Activated T-cell treated with anti-CD3 and anti-CD28 coated beads, Interleukin-2, amount 50 U/mL, for 24 hours (primary cell): Measurements from ENCODE around the gene EXOG.
A peak's percentile ranks its signal among the peaks of the same experiment; 100 is the strongest.

Experiments used
- DNase-seq: peaks from one replicate; pipeline ENCODE4 v3.0.0-alpha.2; 2020
- H3K27ac Mint-ChIP-seq: 2 replicates; pipeline ENCODE4 v1.8.0; 2020; ENCODE audit warnings: mild to moderate bottlenecking, mixed read lengths
- H3K27me3 Mint-ChIP-seq: 2 replicates; pipeline ENCODE4 v1.8.0; 2020; ENCODE audit warnings: mixed read lengths
- H3K36me3 Mint-ChIP-seq: 2 replicates; pipeline ENCODE4 v1.8.0; 2020; ENCODE audit warnings: low read depth, mixed read lengths
- H3K4me1 Mint-ChIP-seq: 2 replicates; pipeline ENCODE4 v1.8.0; 2020; ENCODE audit warnings: low read depth, mixed read lengths
- H3K4me3 Mint-ChIP-seq: 2 replicates; pipeline ENCODE4 v1.8.0; 2020; ENCODE audit warnings: mild to moderate bottlenecking, moderate library complexity, mixed read lengths
- H3K9me3 Mint-ChIP-seq: 2 replicates; pipeline ENCODE4 v1.8.0; 2020; ENCODE audit warnings: mixed read lengths

EXOG gene

GRCh38 chr3:38553071-38553470, 56.9 kb downstream of the EXOG start:
- H3K27me3 Mint-ChIP-seq: no peaks in the 10 kb centered on the region
- no peak for DNase-seq
- H3K9me3 Mint-ChIP-seq: no peaks in the 10 kb centered on the region
- H3K27ac Mint-ChIP-seq: no peak overlapping the region
- no peaks in the 10 kb centered on the region for H3K36me3 Mint-ChIP-seq
- no peak overlapping the region for H3K4me3 Mint-ChIP-seq
- H3K4me1 Mint-ChIP-seq: no peaks in the 10 kb centered on the region

- no peaks in the 10 kb centered on the region for H3K36me3 Mint-ChIP-seq
- H3K4me3 Mint-ChIP-seq: no peak overlapping the region
- H3K27me3 Mint-ChIP-seq: no peaks in the 10 kb centered on the region
- no peak for DNase-seq
- H3K27ac Mint-ChIP-seq: no peak overlapping the region
- no peaks in the 10 kb centered on the region for H3K4me1 Mint-ChIP-seq
- H3K9me3 Mint-ChIP-seq: no peaks in the 10 kb centered on the region
Measured at GRCh38 chr3:38554127-38554827, 58.1 kb downstream of the EXOG start.

- no peaks in the 10 kb centered on the region for H3K4me1 Mint-ChIP-seq
- H3K27me3 Mint-ChIP-seq: no peaks in the 10 kb centered on the region
- H3K9me3 Mint-ChIP-seq: no peaks in the 10 kb centered on the region
- H3K4me3 Mint-ChIP-seq: no peak overlapping the region
- H3K27ac Mint-ChIP-seq: no peak overlapping the region
- no peaks in the 10 kb centered on the region for H3K36me3 Mint-ChIP-seq
- DNase-seq: no peak
Measured at GRCh38 chr3:38555149-38555840, 59.2 kb downstream of the EXOG start.

- no peak for DNase-seq
- no peaks in the 10 kb centered on the region for H3K36me3 Mint-ChIP-seq
- no peaks in the 10 kb centered on the region for H3K27me3 Mint-ChIP-seq
- no peak overlapping the region for H3K4me3 Mint-ChIP-seq
- H3K4me1 Mint-ChIP-seq: no peaks in the 10 kb centered on the region
- H3K9me3 Mint-ChIP-seq: no peaks in the 10 kb centered on the region
- no peak overlapping the region for H3K27ac Mint-ChIP-seq
Measured at GRCh38 chr3:38555926-38556325, 59.8 kb downstream of the EXOG start.

- Mint-ChIP-seq H3K27me3 (no peaks in the 10 kb centered on the region), H3K9me3 (no peaks in the 10 kb centered on the region), H3K4me1 (no peaks in the 10 kb centered on the region), H3K36me3 (no peaks in the 10 kb centered on the region), H3K27ac (no peak overlapping the region), H3K4me3 (no peak overlapping the region)
- no peak for DNase-seq
Measured at GRCh38 chr3:38556640-38557358, 60.7 kb downstream of the EXOG start.

GRCh38 chr3:38558864-38559263, 62.7 kb downstream of the EXOG start:
- Mint-ChIP-seq H3K27ac (no peak overlapping the region), H3K4me3 (no peak overlapping the region), H3K9me3 (no peaks in the 10 kb centered on the region), H3K36me3 (no peaks in the 10 kb centered on the region), H3K4me1 (no peaks in the 10 kb centered on the region), H3K27me3 (no peaks in the 10 kb centered on the region)
- no peak for DNase-seq

GRCh38 chr3:38560284-38560683, 64.1 kb downstream of the EXOG start:
- H3K9me3 Mint-ChIP-seq: no peaks in the 10 kb centered on the region
- H3K27ac Mint-ChIP-seq: no peak overlapping the region
- no peak for DNase-seq
- no peaks in the 10 kb centered on the region for H3K4me1 Mint-ChIP-seq
- H3K27me3 Mint-ChIP-seq: no peaks in the 10 kb centered on the region
- no peak overlapping the region for H3K4me3 Mint-ChIP-seq
- H3K36me3 Mint-ChIP-seq: no peaks in the 10 kb centered on the region

- Mint-ChIP-seq H3K36me3 (no peaks in the 10 kb centered on the region), H3K27ac (no peak overlapping the region), H3K4me1 (no peaks in the 10 kb centered on the region), H3K27me3 (no peaks in the 10 kb centered on the region), H3K9me3 (no peaks in the 10 kb centered on the region), H3K4me3 (no peak overlapping the region)
- no peak for DNase-seq
Measured at GRCh38 chr3:38560996-38561717, 65.0 kb downstream of the EXOG start.

- Mint-ChIP-seq H3K4me1 (no peaks in the 10 kb centered on the region), H3K9me3 (no peaks in the 10 kb centered on the region), H3K27me3 (no peaks in the 10 kb centered on the region), H3K27ac (no peak overlapping the region), H3K36me3 (no peaks in the 10 kb centered on the region), H3K4me3 (no peak overlapping the region)
- peak; percentile 14 for DNase-seq
Measured at GRCh38 chr3:38561746-38562466, 65.8 kb downstream of the EXOG start.

- Mint-ChIP-seq H3K36me3 (no peaks in the 10 kb centered on the region), H3K4me1 (no peaks in the 10 kb centered on the region), H3K9me3 (no peaks in the 10 kb centered on the region), H3K4me3 (no peak overlapping the region), H3K27me3 (no peaks in the 10 kb centered on the region), H3K27ac (no peak overlapping the region)
- peak; percentile 8 for DNase-seq
Measured at GRCh38 chr3:38562467-38562925, 66.4 kb downstream of the EXOG start.

- peak; percentile 5 for DNase-seq
- no peaks in the 10 kb centered on the region for H3K4me1 Mint-ChIP-seq
- H3K4me3 Mint-ChIP-seq: no peak overlapping the region
- H3K27me3 Mint-ChIP-seq: no peaks in the 10 kb centered on the region
- no peak overlapping the region for H3K27ac Mint-ChIP-seq
- no peaks in the 10 kb centered on the region for H3K36me3 Mint-ChIP-seq
- H3K9me3 Mint-ChIP-seq: no peaks in the 10 kb centered on the region
Measured at GRCh38 chr3:38563070-38563885, 67.1 kb downstream of the EXOG start.

- Mint-ChIP-seq H3K4me3 (no peak overlapping the region), H3K36me3 (no peaks in the 10 kb centered on the region), H3K27ac (no peak overlapping the region), H3K9me3 (no peaks in the 10 kb centered on the region), H3K27me3 (no peaks in the 10 kb centered on the region), H3K4me1 (no peaks in the 10 kb centered on the region)
- no peak for DNase-seq
Measured at GRCh38 chr3:38563886-38564270, 67.7 kb downstream of the EXOG start.

- no peaks in the 10 kb centered on the region for H3K9me3 Mint-ChIP-seq
- H3K4me3 Mint-ChIP-seq: no peak overlapping the region
- H3K4me1 Mint-ChIP-seq: no peaks in the 10 kb centered on the region
- H3K27me3 Mint-ChIP-seq: no peaks in the 10 kb centered on the region
- DNase-seq: peak; percentile 14
- H3K27ac Mint-ChIP-seq: no peak overlapping the region
- H3K36me3 Mint-ChIP-seq: no peaks in the 10 kb centered on the region
Measured at GRCh38 chr3:38564631-38565338, 68.6 kb downstream of the EXOG start.
